ENCODE data around the gene EBF3.

Gene EBF3

DNA sequence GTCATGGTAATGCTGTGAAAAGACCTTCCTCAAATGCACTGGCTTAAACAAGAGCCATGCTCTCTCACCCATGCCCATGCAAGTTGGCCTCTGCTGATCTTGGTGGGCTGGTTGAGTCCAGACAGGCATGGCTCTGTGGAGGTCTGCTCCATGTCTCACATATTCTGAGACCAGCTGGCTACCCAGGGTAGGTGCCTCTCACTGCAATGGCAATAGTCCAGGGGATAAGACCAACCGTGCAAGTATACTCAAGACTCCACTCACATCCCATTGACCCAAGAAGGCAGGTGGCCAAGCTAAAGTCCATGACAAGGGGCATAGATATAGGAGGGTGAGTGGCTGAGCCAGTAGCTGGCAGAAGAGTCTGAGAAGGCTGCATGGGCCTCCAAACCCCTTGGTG, 14.2 kb upstream of the EBF3 start:
- no peak for TF ChIP-seq TEAD4 (IDR thresholded peaks at IDR 0.05)

DNA sequence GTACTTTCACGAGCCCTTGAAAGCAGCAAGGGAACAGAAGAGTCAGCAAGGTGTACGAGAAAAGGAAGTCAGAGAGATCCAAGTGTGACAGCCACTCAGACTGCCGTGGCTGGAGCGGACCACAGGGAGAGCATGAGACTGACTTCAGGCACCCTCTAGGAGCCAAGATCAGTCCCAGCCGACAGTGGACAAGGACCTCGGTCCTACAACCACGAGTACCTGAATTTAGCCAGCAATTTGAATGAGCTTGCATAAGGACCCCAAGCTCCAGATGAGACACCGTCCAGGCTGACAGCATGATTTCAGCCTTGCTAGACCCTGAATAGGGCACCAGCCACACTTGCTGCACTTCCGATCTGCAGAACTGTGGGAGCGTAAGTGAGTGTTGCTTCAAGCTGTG, 13.7 kb upstream of the EBF3 start:
- TF ChIP-seq EGR1 (IDR thresholded peaks at IDR 0.05) (no peak), TCF12 (IDR thresholded peaks at IDR 0.05; ENCODE audit: low read depth) (no peak), YY1 (IDR thresholded peaks at IDR 0.05; ENCODE audit: low read depth) (no peak), TAF1 (IDR thresholded peaks at IDR 0.05; ENCODE audit: low read depth) (no peak), CEBPB (IDR thresholded peaks at IDR 0.05) (no peak), EP300 (IDR thresholded peaks at IDR 0.05; ENCODE audit: borderline replicate concordance) (no peak), CREB1 (IDR thresholded peaks at IDR 0.05; ENCODE audit: low read depth) (no peak), FOXM1 (IDR thresholded peaks at IDR 0.05; ENCODE audit: borderline replicate concordance, low read depth) (no peak), ZBTB7A (IDR thresholded peaks at IDR 0.05; ENCODE audit: low read depth) (no peak), TEAD4 (IDR thresholded peaks at IDR 0.05) (no peak), RAD21 (IDR thresholded peaks at IDR 0.05; ENCODE audit: low read depth) (no peak), NFIC (IDR thresholded peaks at IDR 0.05) (no peak)
- TF ChIP-seq, protein P1, sequence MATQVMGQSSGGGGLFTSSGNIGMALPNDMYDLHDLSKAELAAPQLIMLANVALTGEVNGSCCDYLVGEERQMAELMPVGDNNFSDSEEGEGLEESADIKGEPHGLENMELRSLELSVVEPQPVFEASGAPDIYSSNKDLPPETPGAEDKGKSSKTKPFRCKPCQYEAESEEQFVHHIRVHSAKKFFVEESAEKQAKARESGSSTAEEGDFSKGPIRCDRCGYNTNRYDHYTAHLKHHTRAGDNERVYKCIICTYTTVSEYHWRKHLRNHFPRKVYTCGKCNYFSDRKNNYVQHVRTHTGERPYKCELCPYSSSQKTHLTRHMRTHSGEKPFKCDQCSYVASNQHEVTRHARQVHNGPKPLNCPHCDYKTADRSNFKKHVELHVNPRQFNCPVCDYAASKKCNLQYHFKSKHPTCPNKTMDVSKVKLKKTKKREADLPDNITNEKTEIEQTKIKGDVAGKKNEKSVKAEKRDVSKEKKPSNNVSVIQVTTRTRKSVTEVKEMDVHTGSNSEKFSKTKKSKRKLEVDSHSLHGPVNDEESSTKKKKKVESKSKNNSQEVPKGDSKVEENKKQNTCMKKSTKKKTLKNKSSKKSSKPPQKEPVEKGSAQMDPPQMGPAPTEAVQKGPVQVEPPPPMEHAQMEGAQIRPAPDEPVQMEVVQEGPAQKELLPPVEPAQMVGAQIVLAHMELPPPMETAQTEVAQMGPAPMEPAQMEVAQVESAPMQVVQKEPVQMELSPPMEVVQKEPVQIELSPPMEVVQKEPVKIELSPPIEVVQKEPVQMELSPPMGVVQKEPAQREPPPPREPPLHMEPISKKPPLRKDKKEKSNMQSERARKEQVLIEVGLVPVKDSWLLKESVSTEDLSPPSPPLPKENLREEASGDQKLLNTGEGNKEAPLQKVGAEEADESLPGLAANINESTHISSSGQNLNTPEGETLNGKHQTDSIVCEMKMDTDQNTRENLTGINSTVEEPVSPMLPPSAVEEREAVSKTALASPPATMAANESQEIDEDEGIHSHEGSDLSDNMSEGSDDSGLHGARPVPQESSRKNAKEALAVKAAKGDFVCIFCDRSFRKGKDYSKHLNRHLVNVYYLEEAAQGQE (IDR thresholded peaks at IDR 0.05; ENCODE audit: low read depth), result no peak
- TF ChIP-seq, protein P2, sequence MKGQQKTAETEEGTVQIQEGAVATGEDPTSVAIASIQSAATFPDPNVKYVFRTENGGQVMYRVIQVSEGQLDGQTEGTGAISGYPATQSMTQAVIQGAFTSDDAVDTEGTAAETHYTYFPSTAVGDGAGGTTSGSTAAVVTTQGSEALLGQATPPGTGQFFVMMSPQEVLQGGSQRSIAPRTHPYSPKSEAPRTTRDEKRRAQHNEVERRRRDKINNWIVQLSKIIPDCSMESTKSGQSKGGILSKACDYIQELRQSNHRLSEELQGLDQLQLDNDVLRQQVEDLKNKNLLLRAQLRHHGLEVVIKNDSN (IDR thresholded peaks at IDR 0.05), result no peak
- TF ChIP-seq, protein P3, sequence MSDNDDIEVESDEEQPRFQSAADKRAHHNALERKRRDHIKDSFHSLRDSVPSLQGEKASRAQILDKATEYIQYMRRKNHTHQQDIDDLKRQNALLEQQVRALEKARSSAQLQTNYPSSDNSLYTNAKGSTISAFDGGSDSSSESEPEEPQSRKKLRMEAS (IDR thresholded peaks at IDR 0.05), result no peak

DNA sequence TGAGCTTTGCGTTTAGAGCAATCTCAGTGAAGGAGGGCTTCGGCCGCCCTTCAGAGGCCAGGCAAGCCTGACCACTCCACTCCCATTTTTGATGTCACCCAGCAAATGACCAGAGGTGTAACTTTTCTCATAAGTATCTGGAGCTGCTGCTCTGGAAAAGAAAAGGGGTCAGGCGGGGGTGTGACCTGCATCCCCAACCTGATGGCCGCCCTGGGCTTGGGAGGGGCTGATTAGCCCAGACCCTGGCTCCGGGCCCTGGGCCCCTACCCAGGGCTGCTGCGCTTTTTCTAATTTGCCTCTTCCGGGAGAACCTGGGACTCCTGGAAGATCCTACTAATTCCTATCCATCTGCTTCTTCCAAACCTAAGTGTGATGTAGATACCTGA, 9.6 kb upstream of the EBF3 start:
- TF ChIP-seq TAF1 (IDR thresholded peaks at IDR 0.05; ENCODE audit: low read depth), result no peak
- TF ChIP-seq, protein P1 (IDR thresholded peaks at IDR 0.05; ENCODE audit: low read depth), result no peak
- TF ChIP-seq, protein P2 (IDR thresholded peaks at IDR 0.05), result no peak
- TF ChIP-seq, protein P3 (IDR thresholded peaks at IDR 0.05), result no peak
- no peak for TF ChIP-seq YY1 (IDR thresholded peaks at IDR 0.05; ENCODE audit: low read depth)
- TF ChIP-seq NFIC (IDR thresholded peaks at IDR 0.05), result no peak
- no peak for TF ChIP-seq FOXM1 (IDR thresholded peaks at IDR 0.05; ENCODE audit: borderline replicate concordance, low read depth)
- TF ChIP-seq CEBPB (IDR thresholded peaks at IDR 0.05), result no peak

DNA sequence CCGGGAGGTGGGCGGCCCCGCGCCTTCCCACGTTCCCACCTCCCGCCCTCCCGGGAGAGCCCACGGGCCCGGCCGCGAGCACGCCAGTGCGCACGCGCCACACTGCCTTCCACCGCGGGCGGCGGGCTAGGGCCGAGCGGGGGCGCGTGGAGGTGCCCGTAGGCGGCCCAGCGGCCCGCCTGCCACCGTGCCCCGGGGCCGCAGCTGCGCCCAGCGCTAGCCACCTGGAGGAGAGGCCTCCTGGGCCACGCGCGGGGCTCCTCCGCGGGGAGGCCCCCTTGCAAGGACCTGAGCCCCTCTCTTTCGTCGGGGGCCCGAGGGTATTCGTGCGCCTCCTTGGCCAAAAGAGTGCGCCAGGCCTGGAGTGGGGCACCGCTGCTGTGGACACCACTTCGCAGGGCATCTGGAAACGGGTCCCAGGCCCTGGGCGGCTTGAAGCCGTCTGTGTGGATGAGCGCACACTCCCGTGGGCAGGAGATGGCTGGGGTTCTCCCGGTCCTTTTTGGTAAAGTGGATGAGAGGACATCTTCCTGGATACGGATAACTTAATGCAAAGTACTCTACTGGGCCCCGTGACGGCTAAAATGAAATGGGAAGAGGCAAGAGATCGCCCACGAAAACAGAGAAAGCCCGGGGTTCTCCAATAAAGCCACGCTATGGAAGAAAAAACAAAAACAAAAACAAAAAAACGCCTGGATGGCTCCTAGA, 9.0 kb upstream of the EBF3 start:
- TF ChIP-seq RAD21 (IDR thresholded peaks at IDR 0.05; ENCODE audit: low read depth), result no peak
- TF ChIP-seq EP300 (IDR thresholded peaks at IDR 0.05; ENCODE audit: borderline replicate concordance), result no peak
- TF ChIP-seq, protein P3 (IDR thresholded peaks at IDR 0.05), result no peak
- TF ChIP-seq EGR1 (IDR thresholded peaks at IDR 0.05), result no peak

DNA sequence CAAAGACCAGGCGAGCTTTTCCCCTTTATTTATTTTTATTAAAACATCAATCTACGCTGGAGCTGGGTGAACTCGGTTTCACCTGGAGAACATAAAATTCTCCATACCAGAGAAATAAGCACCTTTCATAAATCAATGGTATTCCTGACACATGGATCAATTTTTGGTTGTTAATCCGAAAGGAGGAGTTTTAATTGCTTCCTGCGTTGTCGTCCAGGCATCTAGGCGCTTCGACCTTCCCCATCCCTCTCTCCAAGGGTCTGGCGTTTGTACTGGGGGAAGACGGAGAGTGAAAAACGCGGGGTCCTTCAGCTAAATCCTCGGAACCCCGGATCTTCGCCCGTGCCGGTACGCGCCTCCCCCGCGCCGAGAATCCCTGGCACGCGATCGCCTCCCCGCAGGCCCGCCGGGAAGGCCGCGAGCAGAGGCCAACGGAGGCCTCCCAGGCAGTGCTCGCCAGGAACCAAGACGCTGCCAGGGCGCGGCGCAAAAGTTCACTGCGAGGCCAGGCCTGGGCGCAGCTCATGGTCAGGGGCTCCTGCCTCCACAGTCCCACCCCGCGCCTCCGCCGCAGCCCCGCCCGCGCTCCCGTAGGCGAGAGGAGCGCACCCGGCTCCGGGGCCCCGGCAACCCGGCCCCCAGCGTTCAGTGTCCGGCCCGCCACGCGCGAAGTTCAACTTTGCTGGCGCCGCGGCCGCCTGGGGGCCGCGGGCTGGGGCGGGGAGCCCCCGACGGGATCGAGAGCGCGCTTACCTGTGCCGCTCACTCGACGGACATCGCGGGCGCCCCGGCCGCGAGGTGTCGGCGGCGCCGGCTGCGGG, 8.3 kb upstream of the EBF3 start:
- TF ChIP-seq TCF12 (IDR thresholded peaks at IDR 0.05; ENCODE audit: low read depth), result no peak
- TF ChIP-seq EGR1 (IDR thresholded peaks at IDR 0.05), result no peak
- TF ChIP-seq TAF1 (IDR thresholded peaks at IDR 0.05; ENCODE audit: low read depth), result no peak
- no peak for TF ChIP-seq CEBPB (IDR thresholded peaks at IDR 0.05)
- TF ChIP-seq, protein P3 (IDR thresholded peaks at IDR 0.05), result no peak
- no peak for TF ChIP-seq CREB1 (IDR thresholded peaks at IDR 0.05; ENCODE audit: low read depth)
- TF ChIP-seq FOXM1 (IDR thresholded peaks at IDR 0.05; ENCODE audit: borderline replicate concordance, low read depth), result no peak
- no peak for TF ChIP-seq TEAD4 (IDR thresholded peaks at IDR 0.05)
- no peak for TF ChIP-seq EP300 (IDR thresholded peaks at IDR 0.05; ENCODE audit: borderline replicate concordance)
- TF ChIP-seq, protein P1 (IDR thresholded peaks at IDR 0.05; ENCODE audit: low read depth), result no peak
- TF ChIP-seq NFIC (IDR thresholded peaks at IDR 0.05), result no peak
- TF ChIP-seq, protein P2 (IDR thresholded peaks at IDR 0.05), result no peak
- no peak for TF ChIP-seq YY1 (IDR thresholded peaks at IDR 0.05; ENCODE audit: low read depth)
- TF ChIP-seq RAD21 (IDR thresholded peaks at IDR 0.05; ENCODE audit: low read depth), result no peak

Data from Ishikawa (cell line).